Measurements from ENCODE around the gene ORM1.

The ORM1 gene

DNA sequence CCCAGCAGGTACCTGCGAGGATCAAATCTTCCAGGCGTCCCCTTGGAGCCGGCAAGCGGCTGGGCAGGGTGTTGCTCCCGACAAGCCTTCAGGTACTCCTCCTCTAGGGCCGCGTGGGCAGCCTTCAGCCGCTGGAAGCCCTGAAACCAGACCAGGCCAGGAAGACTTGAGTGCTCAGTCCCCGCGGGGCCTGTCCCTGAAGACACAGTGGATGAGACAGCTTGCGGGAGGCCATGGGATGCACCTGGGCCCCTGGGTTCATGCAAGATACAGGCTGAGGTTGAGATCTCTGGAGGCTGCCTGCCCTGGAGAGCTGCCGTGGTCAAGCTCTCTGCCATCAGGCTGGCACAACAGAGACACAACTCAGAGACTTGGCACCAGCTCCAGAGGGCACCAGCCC, 39.5 kb downstream of the ORM1 start:
- DNase-seq (ENCODE audit: low read depth in 4 of 4, low spot score in 1 of 4), result no peak

DNA sequence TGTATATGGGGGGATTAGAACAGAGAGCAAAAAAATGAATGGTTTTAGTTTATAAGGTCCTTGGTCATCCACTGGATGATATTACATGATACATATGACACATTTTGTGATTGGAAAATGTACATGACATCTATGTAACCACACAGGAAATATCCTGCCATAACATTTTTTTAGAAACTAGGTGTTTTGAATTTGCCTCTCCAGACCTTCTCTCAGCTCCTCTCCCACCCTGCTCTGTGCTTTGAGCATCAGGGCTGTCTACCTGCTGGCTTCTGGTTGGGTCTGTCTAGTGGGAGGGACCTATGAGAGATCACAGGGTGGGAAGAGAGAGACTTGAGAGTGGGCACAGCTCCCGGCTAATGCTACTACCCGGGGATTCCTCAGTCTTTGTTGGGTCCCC, 40.5 kb downstream of the ORM1 start:
- DNase-seq (ENCODE audit: low read depth in 4 of 4, low spot score in 1 of 4), result no peak

DNA sequence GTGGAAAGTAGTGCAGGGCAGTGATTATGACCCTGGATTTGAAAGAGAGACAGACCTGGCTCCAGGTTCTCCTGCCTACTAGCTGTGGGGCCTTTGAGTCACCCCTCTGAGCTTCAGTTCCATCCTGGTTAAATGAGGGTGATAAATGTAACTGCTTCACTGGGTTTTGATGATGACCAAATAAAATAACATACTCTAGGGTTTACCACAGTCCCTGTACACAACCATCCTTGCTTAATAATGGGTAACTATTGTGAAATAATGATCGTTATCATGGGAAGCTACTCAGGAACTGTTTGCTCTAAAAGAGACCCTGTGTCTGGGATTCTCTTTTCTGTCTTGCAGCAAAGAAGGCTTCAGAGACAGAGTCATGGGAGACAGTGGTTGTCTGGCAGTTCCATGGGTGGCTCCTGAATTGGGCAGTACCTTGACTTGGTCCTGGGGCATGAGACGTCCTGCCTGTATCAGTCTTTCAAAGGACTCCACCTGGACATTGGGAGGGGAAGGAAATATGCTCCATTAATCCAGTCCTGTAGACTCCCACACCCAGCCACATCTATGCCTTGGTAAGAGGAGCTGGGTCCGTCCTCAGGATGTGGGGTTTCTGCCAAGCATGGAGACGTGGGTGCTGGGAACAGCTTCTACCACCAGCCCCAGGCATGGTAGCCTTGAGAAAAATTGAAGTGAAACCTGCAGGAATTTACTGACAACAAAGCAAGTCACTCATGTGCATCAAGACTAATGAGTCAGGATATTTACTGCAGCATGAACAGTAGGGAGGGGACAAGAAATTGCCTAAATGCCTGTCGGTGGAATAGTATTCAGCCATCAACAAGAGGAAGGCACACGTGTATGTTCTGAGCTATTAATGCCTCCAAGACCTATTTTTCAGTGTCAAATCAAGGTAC, 41.5 kb downstream of the ORM1 start:
- no peak for DNase-seq (ENCODE audit: low read depth in 4 of 4, low spot score in 1 of 4)

DNA sequence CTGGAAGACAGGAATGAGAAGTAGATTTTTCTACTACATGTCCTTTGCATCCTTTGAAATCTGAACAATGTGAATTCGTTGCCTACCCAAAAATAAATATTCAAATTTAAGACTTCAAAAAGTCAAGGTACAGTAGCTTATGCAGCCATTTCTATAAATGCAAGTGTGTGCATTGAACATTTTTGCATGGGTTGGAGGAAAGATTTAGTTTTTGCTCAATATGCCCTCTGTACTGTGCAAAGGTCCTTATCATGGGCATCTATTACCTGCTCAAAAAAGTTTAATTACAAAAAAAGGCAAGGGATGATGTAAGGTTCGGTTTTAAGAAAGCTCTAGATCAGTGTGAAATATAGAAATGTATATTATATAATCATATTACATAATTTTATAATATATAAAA, 42.3 kb downstream of the ORM1 start:
- no peak for DNase-seq (ENCODE audit: low read depth in 4 of 4, low spot score in 1 of 4)

DNA sequence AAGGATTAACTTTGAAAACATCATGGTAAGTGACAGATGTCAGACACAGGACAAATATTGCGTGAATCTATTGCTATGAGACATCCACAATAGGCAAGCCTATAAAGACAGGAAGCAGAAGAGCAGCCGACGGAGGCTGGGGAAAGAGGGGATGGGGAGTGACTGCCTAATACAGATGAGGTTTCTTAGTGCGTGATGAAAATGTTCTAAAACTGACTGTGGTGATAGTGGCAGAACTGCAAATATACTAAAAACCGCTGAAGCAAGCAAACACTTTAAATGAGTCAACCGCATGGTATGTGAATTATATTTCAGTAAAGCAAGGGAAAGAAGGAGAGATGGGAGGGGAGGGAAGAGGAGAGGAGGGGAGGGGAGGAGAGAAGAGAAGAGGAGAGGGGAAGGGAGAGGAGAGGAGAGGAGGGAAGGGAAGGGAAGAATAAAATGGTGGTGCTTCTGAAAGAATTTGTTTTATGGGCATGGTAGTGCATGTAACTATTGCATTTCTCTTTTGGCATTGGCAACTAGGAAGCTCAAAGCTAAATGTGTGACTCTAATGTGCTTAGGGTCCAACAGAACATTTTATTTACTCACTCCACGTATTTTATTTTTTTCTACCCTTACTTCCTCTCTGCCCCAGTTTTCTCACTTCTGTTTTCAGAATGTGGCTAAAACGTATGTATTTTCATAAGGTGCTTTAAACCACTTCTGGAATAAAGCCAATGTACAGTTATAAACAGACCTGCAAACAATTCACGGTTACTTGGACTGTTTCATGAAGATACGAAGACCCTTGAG, 43.6 kb downstream of the ORM1 start:
- no peak for DNase-seq (ENCODE audit: low read depth in 4 of 4, low spot score in 1 of 4)

DNA sequence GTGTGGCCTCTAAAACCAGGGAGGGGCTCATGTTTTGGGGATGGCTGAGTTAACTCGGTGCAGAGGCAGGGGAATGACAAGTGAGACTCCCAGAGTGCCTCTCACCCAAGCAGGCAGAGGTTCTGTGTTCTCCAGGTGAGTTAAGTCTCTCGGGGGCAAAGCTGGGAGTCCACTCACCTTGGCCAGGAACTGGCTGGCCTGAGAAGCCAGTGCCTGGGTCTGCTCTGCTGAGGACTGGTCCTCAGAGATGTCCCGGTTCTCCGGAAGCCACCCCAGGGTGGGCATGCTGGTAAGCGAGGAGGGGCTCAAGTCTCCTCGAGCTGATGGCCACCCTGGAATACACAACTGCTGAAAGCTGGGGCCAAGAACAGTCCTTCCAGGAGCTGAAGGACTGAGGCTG, 44.5 kb downstream of the ORM1 start:
- no peak for DNase-seq (ENCODE audit: low read depth in 4 of 4, low spot score in 1 of 4)

DNA sequence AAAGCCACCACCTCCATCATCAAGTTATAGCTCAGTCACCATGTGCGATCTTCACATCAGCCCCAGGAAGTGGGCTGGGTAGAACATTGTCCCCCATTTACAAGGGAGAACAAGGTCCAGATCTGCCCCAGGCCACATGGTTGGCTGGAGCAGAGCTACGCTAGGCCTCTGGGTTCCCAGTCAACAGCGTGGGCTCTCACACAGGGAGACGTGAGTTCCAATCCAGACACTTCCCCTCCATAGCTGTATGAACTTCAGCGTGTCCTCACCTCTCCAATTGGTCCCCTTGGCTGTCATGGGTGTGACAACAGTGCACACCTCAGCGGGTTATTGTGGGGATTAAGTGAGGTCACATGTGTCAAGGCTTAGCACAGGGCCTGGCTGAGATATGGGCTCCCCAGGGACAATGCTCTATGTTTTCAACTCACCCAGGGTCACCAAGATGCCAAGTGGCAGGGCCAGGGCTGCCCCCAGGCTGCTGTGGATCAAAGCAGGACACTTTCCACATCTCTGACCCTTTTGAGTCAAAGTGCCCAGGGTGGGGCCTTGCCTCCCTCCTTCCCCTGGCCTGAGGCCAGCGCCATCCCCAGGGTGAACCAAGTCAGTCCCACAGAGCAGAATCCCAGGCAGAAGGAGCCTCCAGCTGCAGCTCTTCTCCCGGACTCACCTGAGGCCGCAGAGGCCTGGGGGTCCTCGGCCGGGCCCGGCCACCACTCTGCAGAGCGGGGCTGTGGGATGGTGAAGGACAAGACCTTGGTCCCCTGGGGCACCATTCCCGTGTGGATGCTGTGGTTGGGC, 45.1 kb downstream of the ORM1 start:
- no peak for DNase-seq (ENCODE audit: low read depth in 4 of 4, low spot score in 1 of 4)

DNA sequence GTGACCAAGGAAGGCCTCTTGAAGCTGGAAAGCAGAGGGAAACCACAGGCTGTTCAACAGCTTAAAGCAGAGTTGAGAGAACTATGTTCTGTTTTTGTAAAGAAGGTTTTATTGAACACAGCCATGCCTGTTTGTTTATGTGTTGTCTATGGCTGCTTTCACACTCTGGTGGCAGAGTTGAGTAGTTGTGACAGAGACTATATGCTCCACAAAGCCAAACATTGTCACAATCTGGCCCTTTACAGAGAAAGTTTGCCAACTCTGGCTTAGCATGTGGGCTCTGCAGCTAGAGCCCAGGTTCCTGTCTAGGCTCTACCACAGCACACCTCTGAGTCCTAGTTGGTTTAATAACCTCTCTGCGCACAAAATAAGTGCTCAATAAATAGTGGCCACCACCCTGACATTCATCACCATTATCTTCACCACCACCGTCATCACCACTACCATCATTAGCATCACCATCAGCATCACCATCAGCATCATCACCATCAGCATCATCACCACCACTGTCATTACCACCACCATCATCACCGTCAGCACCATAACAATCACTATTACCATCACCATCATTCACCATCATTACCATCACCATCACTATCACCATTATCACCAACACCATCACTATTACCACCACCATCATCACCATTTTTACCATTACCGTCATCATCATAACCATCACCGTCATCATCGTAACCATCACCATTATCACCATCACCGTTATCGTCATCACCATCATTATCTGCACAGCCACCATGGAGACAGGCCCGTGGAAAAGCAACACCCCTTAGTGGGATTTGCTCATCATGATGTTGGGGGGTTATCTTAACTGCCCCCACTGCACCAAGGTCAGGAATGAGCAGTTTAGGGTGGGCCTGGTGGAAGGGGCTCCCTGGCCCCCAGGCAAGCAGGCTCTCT, 46.6 kb downstream of the ORM1 start:
- no peak for DNase-seq (ENCODE audit: low read depth in 4 of 4, low spot score in 1 of 4)

DNA sequence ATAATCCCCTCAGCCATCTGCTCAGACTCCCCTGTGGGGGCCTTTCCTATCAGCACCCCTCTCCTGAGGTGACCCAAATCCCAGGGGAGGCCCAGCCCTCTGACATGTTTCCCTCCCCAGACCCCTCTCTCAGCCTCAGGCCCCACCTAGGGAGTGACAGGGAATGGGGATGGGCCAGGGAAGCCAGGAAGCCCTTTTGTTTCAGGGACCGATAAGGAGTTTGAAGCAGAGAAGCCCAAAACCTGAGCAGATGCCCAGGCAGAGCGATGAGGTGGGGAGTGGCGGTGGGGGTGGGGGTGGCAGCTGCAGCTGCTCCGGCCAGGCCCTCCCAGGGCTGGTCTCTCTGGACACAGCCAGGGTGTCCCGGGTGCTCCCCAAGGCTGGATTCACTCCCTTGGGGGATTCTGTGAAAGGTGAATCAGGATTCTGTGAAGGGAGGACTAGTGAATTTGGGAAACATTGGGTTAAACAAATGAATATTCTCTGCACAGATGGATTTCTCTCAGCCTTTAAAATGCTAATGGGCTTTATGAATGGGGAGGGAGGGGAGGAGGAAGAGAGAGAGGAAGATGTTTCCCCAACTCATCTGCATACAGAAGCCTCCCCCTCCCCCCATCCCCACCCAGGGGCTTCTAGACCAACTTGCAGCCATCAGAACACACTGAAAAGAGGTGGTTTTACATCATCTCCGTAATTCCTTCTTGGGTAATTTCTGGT, 47.5 kb downstream of the ORM1 start:
- no peak for DNase-seq (ENCODE audit: low read depth in 4 of 4, low spot score in 1 of 4)

DNA sequence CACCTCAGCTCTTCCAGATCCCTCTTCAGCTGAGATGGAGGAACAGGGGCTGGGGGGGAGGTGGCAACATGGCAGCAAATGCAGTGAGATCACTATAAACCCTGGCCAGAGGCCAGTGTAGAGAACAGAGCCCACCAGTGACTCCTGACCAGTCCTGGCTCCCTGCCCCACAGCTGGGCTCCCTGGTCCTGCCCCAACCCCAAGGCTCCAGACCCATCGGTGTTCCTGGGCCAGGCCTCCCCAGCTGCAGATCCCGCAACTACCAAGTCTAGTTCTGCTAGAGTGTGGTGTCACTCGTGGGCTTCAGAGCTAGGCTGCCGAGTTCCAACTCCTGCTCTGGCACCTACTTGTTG, 48.0 kb downstream of the ORM1 start:
- no peak for DNase-seq (ENCODE audit: low read depth in 4 of 4, low spot score in 1 of 4)

DNA sequence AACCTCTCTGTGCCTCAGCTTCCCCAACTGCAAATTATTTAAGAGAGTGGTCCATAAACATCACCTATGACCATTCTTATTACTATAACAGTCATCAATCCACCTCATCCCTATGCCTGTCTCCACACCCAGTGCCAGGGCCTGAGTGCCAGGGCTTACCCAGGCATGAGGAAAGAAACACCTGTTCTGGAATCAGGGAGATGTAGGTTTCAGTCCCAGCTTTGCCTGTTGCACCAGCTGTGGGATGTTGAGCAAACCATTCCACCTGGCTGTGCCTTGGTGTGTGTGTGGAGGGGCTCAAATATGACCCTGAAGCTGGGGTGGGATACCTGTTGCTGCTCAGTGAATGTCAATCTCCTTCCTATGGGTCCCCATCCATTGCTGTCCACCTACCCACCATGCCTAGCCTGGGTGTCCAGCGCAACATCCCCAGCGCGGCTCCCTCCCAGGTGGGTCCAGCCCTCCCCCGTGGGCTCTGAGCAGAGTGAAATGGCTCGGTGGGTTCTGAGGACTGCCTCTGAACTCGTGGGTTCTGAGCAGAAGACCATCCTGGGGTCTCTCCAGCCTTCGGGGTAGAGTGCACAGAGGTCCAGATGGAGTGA, 48.5 kb downstream of the ORM1 start:
- no peak for DNase-seq (ENCODE audit: low read depth in 4 of 4, low spot score in 1 of 4)

DNA sequence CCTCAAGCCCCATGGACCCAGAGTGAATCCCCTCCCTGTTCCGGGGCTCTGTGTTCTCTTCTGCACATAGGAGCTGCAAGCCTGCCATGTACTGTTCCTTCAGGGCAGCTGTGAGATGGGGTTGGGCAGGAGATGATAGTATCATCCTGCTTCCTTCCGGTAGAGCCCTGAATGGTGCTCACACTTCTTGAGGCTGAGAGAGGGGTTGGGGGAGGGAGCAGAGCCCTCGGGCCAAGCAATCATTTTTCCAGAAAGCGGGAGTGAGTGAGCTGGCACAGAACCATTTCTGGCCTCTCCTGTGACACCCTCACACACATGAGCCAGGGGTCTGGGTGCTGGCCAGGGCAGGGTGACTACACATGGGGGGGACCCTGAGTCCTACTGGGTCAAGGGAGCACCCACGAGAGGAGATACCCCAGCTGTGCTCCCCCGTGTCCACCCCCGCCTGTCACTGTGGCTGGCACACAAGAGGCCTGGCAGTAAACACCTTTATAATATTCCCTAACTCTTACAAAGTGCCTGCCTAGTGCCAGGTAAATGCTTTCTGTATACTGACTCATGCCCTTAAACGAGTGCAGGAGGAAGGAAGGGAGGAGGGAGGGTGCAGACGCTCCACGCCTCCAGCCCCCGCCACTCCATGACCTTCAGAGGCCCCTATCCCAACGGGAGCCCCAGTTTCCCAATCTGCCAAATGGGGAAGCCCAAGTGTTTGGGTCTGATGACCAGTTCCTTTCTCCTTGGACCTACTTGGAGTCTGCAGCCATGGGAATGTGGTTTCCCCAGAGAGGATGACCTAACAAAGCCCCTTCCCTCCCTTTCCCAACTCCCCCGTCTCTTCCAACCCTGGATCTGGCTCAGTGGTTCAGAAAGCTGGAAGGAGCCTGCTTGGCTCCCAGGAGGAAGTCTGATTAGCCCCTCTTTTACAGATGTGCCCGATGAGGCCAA, 49.3 kb downstream of the ORM1 start:
- DNase-seq (ENCODE audit: low read depth in 4 of 4, low spot score in 1 of 4), result no peak

DNA sequence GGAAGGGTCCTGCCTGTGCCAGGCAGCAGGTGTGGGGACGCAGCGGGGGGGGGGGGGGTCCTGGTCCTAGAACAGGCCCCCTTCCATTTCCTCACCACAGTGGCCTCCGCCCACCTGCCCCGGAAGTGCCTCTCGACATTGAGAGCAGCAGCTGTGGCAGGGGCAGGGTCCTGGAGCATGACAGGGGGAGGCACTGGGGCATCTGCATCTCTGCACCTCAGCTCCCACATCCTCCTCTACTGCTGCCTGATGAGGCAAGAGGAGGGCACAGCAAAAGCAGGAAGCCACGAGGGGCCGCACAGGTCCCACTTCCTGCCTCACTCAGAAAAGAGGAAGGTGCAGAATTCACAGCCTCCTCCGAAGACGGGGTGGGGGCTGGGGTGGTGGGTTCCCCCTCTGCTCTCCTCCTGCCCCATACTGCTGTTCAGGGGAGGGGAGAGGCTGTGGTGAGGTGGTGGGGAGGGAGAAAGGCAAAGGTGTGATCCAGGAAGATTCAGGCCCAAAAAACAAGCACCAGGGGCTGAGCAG, 50.1 kb downstream of the ORM1 start:
- peak in 2 of 4 experiments; percentile 60 to 73 for DNase-seq (ENCODE audit: low read depth in 4 of 4, low spot score in 1 of 4)

DNA sequence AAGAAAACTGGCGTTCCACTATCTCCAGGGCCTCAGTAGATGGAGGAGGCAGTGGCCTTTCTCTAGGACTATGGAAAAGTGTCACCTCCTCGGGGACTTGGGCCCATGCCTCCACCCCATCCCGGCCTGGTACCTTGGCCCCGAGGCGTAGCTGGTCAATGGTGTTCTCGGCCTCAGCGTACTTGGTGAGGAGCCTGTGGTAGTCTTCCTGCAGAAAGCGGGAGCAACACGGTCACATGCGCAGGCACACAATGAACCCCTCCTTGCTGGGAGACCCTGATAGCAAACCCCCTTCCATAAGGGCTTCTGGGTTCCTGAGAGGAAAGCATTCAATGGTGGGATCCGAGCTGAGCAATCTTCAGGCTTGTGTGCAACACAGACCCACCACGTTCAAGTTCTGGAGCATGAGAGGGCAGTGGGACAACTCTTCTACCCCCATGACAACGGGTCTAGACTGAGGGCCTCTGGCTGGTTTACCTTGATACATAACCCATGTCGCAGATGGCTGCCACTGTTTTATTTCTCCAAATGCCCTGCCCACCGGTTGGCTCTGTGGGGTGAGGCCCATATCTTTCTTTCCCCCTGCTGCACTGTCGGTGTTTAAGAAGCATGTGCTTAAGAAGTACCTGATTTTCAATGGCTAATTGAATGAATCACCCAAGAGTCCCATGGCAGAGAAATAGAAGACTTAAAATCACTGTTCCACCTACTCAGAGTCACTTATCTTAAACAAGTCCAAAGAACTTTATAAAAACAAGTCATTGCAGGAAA, 51.2 kb downstream of the ORM1 start:
- DNase-seq (ENCODE audit: low read depth in 4 of 4, low spot score in 1 of 4), result no peak

DNA sequence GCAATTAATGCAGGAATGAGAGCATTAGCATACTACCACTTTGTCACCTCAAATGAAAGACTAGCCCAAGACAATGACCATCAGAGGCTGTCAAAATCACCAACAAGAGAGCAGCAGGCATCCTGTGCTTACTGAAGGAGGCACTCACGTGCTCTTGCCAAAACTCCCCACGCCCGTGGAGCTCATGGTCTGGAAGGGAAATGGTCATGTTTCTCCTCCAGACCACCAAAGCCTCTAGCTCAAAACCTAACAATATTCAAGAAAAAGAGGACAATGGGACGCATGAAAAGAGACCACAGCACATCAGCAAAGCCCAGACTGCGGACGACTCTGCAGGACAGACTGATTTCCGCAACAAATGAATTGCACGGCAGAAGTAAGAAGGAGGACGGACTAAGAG, 52.0 kb downstream of the ORM1 start:
- DNase-seq (ENCODE audit: low read depth in 4 of 4, low spot score in 1 of 4), result no peak

DNA sequence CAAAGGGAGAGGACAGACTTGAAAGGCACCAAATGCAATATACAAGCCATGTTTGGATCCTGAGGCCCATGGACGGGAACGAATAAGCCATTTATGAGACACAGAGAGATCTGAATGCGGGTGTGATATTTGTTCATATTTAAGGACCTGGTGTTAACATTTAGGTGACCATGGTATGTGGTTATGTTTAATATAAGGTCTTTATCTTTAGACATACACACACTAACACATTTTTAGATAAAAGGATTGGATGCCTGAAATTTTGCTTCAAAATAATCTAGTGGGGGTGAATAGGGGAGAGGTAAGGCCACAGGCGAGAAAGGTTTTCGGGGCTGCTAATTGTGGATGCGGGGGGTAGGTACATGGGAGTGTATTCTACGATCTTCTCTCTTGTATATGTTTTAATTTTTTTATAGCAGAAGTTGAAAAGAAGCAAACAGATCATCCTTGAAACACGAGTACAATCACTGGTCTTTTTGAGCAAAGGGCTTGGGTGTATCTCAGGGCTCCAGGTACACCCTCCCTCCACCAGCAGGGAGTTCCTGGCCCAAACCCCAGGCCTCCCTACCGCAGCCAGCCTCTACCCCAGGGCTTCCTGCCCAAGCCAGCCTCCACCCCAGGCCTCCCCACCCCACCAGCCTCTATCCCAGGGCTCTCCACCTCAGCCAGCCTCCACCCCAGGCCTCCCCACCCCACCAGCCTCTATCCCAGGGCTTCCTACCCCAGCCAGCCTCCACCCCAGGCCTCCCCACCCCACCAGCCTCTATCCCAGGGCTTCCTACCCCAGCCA, 52.7 kb downstream of the ORM1 start:
- DNase-seq (ENCODE audit: low read depth in 4 of 4, low spot score in 1 of 4), result no peak

All from stimulated activated CD4-positive, alpha-beta T cell treated with anti-CD3 and anti-CD28 coated beads, Interleukin-1b, Interleukin-23, amount 100 ng/mL, for 24 hours (primary cell).